Measurements from ENCODE around the gene ZFP28.

DNA sequence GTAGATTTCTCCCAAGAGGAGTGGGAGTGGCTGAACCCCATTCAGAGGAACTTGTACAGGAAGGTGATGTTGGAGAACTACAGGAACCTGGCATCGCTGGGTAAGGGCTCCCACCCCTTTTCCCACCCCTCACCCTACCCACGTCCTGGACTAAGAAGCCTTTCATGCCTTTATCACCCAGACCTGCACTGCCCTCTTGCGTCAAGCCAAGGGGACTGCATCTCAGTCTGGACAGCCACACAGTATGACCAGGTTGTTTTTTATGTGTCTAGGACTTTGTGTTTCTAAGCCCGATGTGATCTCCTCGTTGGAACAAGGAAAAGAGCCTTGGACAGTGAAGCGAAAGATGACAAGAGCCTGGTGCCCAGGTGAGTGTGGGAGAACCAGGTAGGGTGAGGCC, 8.8 kb downstream of the ZFP28 start:
- TF ChIP-seq CTCF (IDR thresholded peaks at IDR 0.05; ENCODE audit: poor library complexity, severe bottlenecking) (no peak), REST (IDR thresholded peaks at IDR 0.05; ENCODE audit: borderline replicate concordance) (no peak), POLR2AphosphoS5 (IDR thresholded peaks at IDR 0.05) (no peak), EP300 (conservative IDR thresholded peaks at IDR 0.05; ENCODE audit: poor library complexity, severe bottlenecking) (no peak), TAF1 (IDR thresholded peaks at IDR 0.05; ENCODE audit: low read depth) (no peak), EZH2 (IDR thresholded peaks at IDR 0.05; ENCODE audit: borderline replicate concordance, insufficient read depth, low read length, poor library complexity, severe bottlenecking) (no peak), MXI1 (conservative IDR thresholded peaks at IDR 0.05; ENCODE audit: poor library complexity, severe bottlenecking) (no peak), RAD21 (conservative IDR thresholded peaks at IDR 0.05) (no peak), SMC3 (conservative IDR thresholded peaks at IDR 0.05; ENCODE audit: poor library complexity) (no peak)

Data from neural cell (in vitro differentiated cells).